OCI-LY7 (cell line): ENCODE results near the gene CACNA2D4. TPM values are rescaled to one million over a fixed set of nuclear protein-coding genes. Genes with fewer than 3 reads are reported as not detected.

Source experiments
- BruUV-seq: library from RNA; stranded (reverse); fragments of 400-500 nt; replicated peaks from 2 replicates; lab custom pipeline; 2021; lab: Mats Ljungman, UMichigan
- CTCF ChIA-PET: fragments of 300-600 bp; sonication (Branson Sonifier 250); formaldehyde crosslinking; loops from one replicate; lab custom pipeline; 2022; ENCODE audit warnings: antibody characterized with exemption; ENCODE audit not compliant: unreplicated experiment; lab: Charles Lee
- POLR2A ChIA-PET: fragments of 300-600 bp; sonication (Branson Sonifier 250); formaldehyde crosslinking; loops from one replicate; lab custom pipeline; 2022; ENCODE audit warnings: antibody characterized with exemption; lab: Charles Lee
- DNase-seq: peaks from one replicate; pipeline ENCODE4 v3.0.0-alpha.2; 2015; ENCODE audit warnings: low spot score
- H2AFZ ChIP-seq: fragments of 200-600 bp; sonication (generic), shearing (Covaris generic); 2 replicates; pipeline ENCODE4 v1.6.1; 2014; ENCODE audit warnings: mild to moderate bottlenecking, antibody characterized with exemption, low read length, moderate library complexity
- H3K27ac ChIP-seq: fragments of 200-600 bp; sonication (generic); 2 replicates; pipeline ENCODE4 v1.5.1; 2014; ENCODE audit warnings: mixed run types, low read depth, mild to moderate bottlenecking, moderate library complexity, low read length, inconsistent platforms; ENCODE audit not compliant: poor library complexity, severe bottlenecking
- H3K36me3 ChIP-seq: fragments of 200-600 bp; sonication (generic); 2 replicates; pipeline ENCODE4 v1.6.1; 2014; ENCODE audit warnings: mild to moderate bottlenecking, antibody characterized with exemption, low read length, moderate library complexity, mixed read lengths; ENCODE audit not compliant: insufficient read depth
- H3K4me1 ChIP-seq: fragments of 200-600 bp; sonication (generic); 2 replicates; pipeline ENCODE4 v1.5.1; 2014; ENCODE audit warnings: mild to moderate bottlenecking, low read length; ENCODE audit not compliant: insufficient read depth, poor library complexity, severe bottlenecking
- H3K4me2 ChIP-seq: fragments of 200-600 bp; sonication (generic); 2 replicates; pipeline ENCODE4 v1.6.1; 2014; ENCODE audit warnings: mild to moderate bottlenecking, low read length
- H3K4me3 ChIP-seq: fragments of 200-600 bp; sonication (generic); 2 replicates; pipeline ENCODE4 v1.5.1; 2014; ENCODE audit warnings: mild to moderate bottlenecking, low read depth, low read length; ENCODE audit not compliant: poor library complexity, severe bottlenecking
- H3K79me2 ChIP-seq: fragments of 200-600 bp; sonication (generic); 2 replicates; pipeline ENCODE4 v1.6.1; 2016; ENCODE audit warnings: low read depth, mild to moderate bottlenecking, low read length, moderate library complexity, mixed read lengths; ENCODE audit not compliant: insufficient read depth
- H3K9me2 ChIP-seq: fragments of 200-600 bp; sonication (generic); 2 replicates; pipeline ENCODE4 v1.6.1; 2016; ENCODE audit warnings: mild to moderate bottlenecking, low read length, mixed read lengths; ENCODE audit not compliant: insufficient read depth
- H3K9me3 ChIP-seq: fragments of 200-600 bp; sonication (generic); 2 replicates; pipeline ENCODE4 v1.6.1; 2014; ENCODE audit warnings: mild to moderate bottlenecking, mixed run types, low read length, mixed read lengths
- H4K20me1 ChIP-seq: fragments of 200-600 bp; sonication (generic); 2 replicates; pipeline ENCODE4 v1.6.1; 2014; ENCODE audit warnings: mild to moderate bottlenecking, antibody characterized with exemption, low read length, moderate library complexity, mixed read lengths; ENCODE audit not compliant: insufficient read depth
- EZH2phosphoT487 ChIP-seq: fragments of 200-600 bp; sonication (generic); IDR thresholded peaks from 2 replicates; pipeline ENCODE4 v1.6.1; 2018; ENCODE audit warnings: low read depth, borderline replicate concordance, mild to moderate bottlenecking, mixed run types, antibody characterized with exemption, low read length, moderate library complexity, mixed read lengths
- intact Hi-C: fragments of 100-400 bp; cut with micrococcal nuclease; formaldehyde crosslinking; loops from one replicate; pipeline ENCODE4 v1.10.0; 2022; ENCODE audit not compliant: unreplicated experiment
- total RNA-seq, 2 experiments: library from RNA; depleted of rRNA in 1 of 2; stranded (reverse); fragments of >200 nt in 1 of 2; shearing (Covaris generic) in 1 of 2; gene quantifications; 2 replicates each; pipeline ENCODE4 v1.2.3, GENCODE V29; 2014 to 2022
- TF ChIP-seq, protein P1 (sequence below): fragments of 200-600 bp; sonication (generic); conservative IDR thresholded peaks from 2 replicates; pipeline ENCODE4 v1.5.1; 2014; ENCODE audit warnings: mild to moderate bottlenecking, antibody characterized with exemption, low read length, moderate library complexity, mixed read lengths

Gene CACNA2D4
- total RNA-seq, 2 experiments from 2014 or later, result 0.13 TPM; not detected in 1

GRCh38 chr12:1833596-1834028 lies 84.8 kb downstream of the CACNA2D4 start:
- intact Hi-C loops, result no loop called here
- H3K36me3 ChIP-seq, result no peaks in the 10 kb centered on the region
- H3K4me1 ChIP-seq, result no peaks in the 10 kb centered on the region
- no peaks in the 10 kb centered on the region for H3K9me3 ChIP-seq
- no TSS peak for BruUV-seq
- no peak for DNase-seq
- H3K27ac ChIP-seq, result no peak overlapping the region
- POLR2A ChIA-PET, result no interaction called here
- H3K79me2 ChIP-seq, result no peaks in the 10 kb centered on the region
- H2AFZ ChIP-seq, result no peak overlapping the region
- no peaks in the 10 kb centered on the region for H4K20me1 ChIP-seq
- TF ChIP-seq EZH2phosphoT487, result no peak
- TF ChIP-seq, protein P1, sequence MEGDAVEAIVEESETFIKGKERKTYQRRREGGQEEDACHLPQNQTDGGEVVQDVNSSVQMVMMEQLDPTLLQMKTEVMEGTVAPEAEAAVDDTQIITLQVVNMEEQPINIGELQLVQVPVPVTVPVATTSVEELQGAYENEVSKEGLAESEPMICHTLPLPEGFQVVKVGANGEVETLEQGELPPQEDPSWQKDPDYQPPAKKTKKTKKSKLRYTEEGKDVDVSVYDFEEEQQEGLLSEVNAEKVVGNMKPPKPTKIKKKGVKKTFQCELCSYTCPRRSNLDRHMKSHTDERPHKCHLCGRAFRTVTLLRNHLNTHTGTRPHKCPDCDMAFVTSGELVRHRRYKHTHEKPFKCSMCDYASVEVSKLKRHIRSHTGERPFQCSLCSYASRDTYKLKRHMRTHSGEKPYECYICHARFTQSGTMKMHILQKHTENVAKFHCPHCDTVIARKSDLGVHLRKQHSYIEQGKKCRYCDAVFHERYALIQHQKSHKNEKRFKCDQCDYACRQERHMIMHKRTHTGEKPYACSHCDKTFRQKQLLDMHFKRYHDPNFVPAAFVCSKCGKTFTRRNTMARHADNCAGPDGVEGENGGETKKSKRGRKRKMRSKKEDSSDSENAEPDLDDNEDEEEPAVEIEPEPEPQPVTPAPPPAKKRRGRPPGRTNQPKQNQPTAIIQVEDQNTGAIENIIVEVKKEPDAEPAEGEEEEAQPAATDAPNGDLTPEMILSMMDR, result no peak
- H3K4me2 ChIP-seq, result no peak overlapping the region
- H3K4me3 ChIP-seq, result no peak overlapping the region
- CTCF ChIA-PET, result no interaction called here
- H3K9me2 ChIP-seq, result no peaks in the 10 kb centered on the region

- no peaks in the 10 kb centered on the region for H3K79me2 ChIP-seq
- H3K9me3 ChIP-seq, result no peaks in the 10 kb centered on the region
- no peak overlapping the region for H3K4me3 ChIP-seq
- ChIA-PET POLR2A (no interaction called here), CTCF (no interaction called here)
- no peak for TF ChIP-seq EZH2phosphoT487
- TF ChIP-seq, protein P1, result no peak
- no peaks in the 10 kb centered on the region for H3K4me1 ChIP-seq
- no peak for DNase-seq
- H2AFZ ChIP-seq, result no peak overlapping the region
- intact Hi-C loops, result no loop called here
- H3K9me2 ChIP-seq, result no peaks in the 10 kb centered on the region
- no TSS peak for BruUV-seq
- no peak overlapping the region for H3K4me2 ChIP-seq
- H3K36me3 ChIP-seq, result no peaks in the 10 kb centered on the region
- H3K27ac ChIP-seq, result no peak overlapping the region
- no peaks in the 10 kb centered on the region for H4K20me1 ChIP-seq
These were observed 85.5 kb downstream of the CACNA2D4 start for GRCh38 chr12:1832801-1833595.
